Measurements from ENCODE around the gene TNFRSF17.

TNFRSF17 gene

GRCh38 chr16:11988258-11988978 lies 23.4 kb downstream of the TNFRSF17 start:
- no peak for TF ChIP-seq CTCF (conservative IDR thresholded peaks at IDR 0.05; ENCODE audit: low read depth, low read length)
- no peak overlapping the region for H3K4me3 ChIP-seq (ENCODE audit: low read length)
- DNase-seq (ENCODE audit: low read depth): no peak

GRCh38 chr16:11990702-11991390 lies 25.8 kb downstream of the TNFRSF17 start:
- no peak for DNase-seq (ENCODE audit: low read depth)
- TF ChIP-seq CTCF (conservative IDR thresholded peaks at IDR 0.05; ENCODE audit: low read depth, low read length): no peak
- H3K4me3 ChIP-seq (ENCODE audit: low read length): no peak overlapping the region

- H3K4me3 ChIP-seq (ENCODE audit: low read length): no peak overlapping the region
- no peak for TF ChIP-seq CTCF (conservative IDR thresholded peaks at IDR 0.05; ENCODE audit: low read depth, low read length)
- DNase-seq (ENCODE audit: low read depth): no peak
These were observed 27.1 kb downstream of the TNFRSF17 start for GRCh38 chr16:11992008-11992584.

GRCh38 chr16:11992586-11993524 lies 27.8 kb downstream of the TNFRSF17 start:
- TF ChIP-seq CTCF (conservative IDR thresholded peaks at IDR 0.05; ENCODE audit: low read depth, low read length): no peak
- H3K4me3 ChIP-seq (ENCODE audit: low read length): no peak overlapping the region
- DNase-seq (ENCODE audit: low read depth): no peak

GRCh38 chr16:11994143-11995119 lies 29.4 kb downstream of the TNFRSF17 start:
- H3K4me3 ChIP-seq (ENCODE audit: low read length): no peak overlapping the region
- DNase-seq (ENCODE audit: low read depth): no peak

More at GRCh38 chr16:11994143-11995119, 29.4 kb downstream of the TNFRSF17 start:
- TF ChIP-seq CTCF (conservative IDR thresholded peaks at IDR 0.05; ENCODE audit: low read depth, low read length): no peak
